ENCODE data around the gene SLC1A2.

The SLC1A2 gene

DNA sequence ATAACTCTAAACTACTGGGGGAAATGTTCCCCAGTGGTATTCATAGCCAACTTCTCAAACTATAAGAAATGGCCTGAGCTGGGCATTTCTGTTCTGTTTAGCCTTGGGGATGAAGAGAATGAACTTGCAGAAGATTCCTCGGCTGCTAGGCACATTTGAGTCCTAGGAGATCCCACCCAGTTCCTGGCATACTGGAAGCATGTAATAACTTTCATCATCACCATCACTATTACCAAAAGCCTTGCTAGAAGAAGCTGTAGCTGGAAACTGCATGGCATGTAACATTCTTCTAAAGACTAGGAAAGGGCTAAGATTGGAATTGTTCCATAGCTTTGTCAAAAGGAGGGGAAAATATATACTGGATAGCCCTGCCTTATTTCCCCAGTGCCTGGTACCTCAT, 40.1 kb upstream of the SLC1A2 start:
- Histone ChIP-seq H3K27me3 (peaks cover 0 to under 1% of the 10 kb centered on the region in 2 donors), H3K9me3 (no peaks in the 10 kb centered on the region), H3K27ac (no peak overlapping the region), H3K36me3 (no peaks in the 10 kb centered on the region), H3K4me3 (no peak overlapping the region), H3K4me1 (no peaks in the 10 kb centered on the region)
- intact Hi-C loops (cut with DNase I; ENCODE audit: low total_unique reads): no loop called here
- no peak for DNase-seq
- TF ChIP-seq, protein P1, sequence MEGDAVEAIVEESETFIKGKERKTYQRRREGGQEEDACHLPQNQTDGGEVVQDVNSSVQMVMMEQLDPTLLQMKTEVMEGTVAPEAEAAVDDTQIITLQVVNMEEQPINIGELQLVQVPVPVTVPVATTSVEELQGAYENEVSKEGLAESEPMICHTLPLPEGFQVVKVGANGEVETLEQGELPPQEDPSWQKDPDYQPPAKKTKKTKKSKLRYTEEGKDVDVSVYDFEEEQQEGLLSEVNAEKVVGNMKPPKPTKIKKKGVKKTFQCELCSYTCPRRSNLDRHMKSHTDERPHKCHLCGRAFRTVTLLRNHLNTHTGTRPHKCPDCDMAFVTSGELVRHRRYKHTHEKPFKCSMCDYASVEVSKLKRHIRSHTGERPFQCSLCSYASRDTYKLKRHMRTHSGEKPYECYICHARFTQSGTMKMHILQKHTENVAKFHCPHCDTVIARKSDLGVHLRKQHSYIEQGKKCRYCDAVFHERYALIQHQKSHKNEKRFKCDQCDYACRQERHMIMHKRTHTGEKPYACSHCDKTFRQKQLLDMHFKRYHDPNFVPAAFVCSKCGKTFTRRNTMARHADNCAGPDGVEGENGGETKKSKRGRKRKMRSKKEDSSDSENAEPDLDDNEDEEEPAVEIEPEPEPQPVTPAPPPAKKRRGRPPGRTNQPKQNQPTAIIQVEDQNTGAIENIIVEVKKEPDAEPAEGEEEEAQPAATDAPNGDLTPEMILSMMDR (IDR thresholded peaks at IDR 0.05): no peak

DNA sequence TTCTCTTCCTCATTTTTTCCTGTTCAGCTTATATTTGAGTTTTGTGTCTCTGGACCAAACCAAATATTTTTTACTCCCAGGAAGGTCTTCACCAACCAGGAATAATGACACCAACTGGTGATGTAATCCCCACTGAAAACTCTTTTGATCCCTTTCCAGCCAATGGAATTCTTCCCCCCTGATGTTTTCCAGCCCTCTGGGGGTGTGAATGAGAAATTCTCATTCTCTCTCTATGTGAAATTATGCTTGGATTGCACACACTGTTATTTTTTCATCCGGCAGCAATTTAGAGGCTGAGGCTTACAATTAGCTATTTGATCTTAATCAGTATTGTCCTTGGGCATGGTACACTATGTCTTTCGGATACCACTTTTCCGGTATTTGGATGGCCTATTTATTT, 39.5 kb upstream of the SLC1A2 start:
- Histone ChIP-seq H3K4me3 (no peak overlapping the region), H3K9me3 (no peaks in the 10 kb centered on the region), H3K27me3 (peaks cover 0 to 7% of the 10 kb centered on the region in 2 donors), H3K4me1 (no peaks in the 10 kb centered on the region), H3K36me3 (no peaks in the 10 kb centered on the region), H3K27ac (no peak overlapping the region)
- intact Hi-C loops (cut with DNase I; ENCODE audit: low total_unique reads): no loop called here
- TF ChIP-seq, protein P1 (IDR thresholded peaks at IDR 0.05): no peak
- DNase-seq: no peak

DNA sequence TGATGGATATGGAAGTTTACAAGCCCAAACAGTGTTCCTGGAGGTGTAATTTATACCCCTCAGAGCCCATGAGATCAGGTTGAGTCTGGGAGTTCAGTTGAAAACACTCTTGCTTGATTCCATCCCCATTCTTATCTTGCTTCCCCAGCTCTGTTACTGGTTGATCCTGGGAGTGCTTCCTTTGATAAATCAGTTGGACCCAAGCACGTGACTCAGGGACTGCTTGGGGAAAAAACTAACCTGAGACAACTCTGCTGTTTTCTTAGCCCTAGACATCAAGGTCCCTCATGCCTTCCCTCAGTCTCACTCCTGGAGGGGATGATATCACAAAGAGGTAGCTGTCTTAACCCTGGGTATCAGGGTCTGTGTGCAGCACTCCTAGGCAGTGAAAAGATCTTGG, 35.0 kb upstream of the SLC1A2 start:
- intact Hi-C loops (cut with DNase I; ENCODE audit: low total_unique reads): no loop called here
- Histone ChIP-seq H3K27me3 (peaks cover 0 to 12% of the 10 kb centered on the region in 2 donors), H3K27ac (no peak overlapping the region), H3K9me3 (no peaks in the 10 kb centered on the region), H3K4me1 (no peaks in the 10 kb centered on the region), H3K4me3 (no peak overlapping the region), H3K36me3 (no peaks in the 10 kb centered on the region)
- TF ChIP-seq, protein P1 (IDR thresholded peaks at IDR 0.05): no peak
- no peak for DNase-seq

GRCh38 chr11:35436581-35437250, 17.4 kb upstream of the SLC1A2 start:
- Histone ChIP-seq H3K27ac (no peak overlapping the region), H3K4me3 (no peak overlapping the region), H3K36me3 (no peaks in the 10 kb centered on the region)

DNA sequence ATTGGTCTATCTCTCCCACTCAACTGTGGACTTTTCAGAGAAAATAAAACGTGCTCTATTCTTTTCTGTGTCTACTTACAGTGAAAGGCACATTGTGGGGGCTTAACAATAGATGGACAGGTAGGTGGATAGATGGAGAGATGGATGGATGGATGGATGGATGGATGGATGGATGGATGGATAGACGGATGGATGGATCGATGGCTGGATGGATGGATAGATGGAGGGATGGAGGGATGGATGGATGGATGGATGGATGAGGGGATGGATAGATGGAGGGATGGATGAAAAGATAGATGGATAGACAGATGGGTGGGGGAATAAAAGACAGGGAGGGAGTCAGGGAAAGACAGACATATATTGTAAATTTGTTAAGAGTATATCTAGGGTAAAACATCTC, 14.2 kb upstream of the SLC1A2 start:
- TF ChIP-seq, protein P1 (IDR thresholded peaks at IDR 0.05): no peak
- Histone ChIP-seq H3K27me3 (peaks cover 0 to 26% of the 10 kb centered on the region in 2 donors), H3K4me1 (no peaks in the 10 kb centered on the region), H3K36me3 (no peaks in the 10 kb centered on the region), H3K9me3 (no peaks in the 10 kb centered on the region), H3K27ac (no peak overlapping the region), H3K4me3 (no peak overlapping the region)
- DNase-seq: no peak
- intact Hi-C loops (cut with DNase I; ENCODE audit: low total_unique reads): no loop called here

More at GRCh38 chr11:35436581-35437250, 17.4 kb upstream of the SLC1A2 start:
- intact Hi-C loops (cut with DNase I; ENCODE audit: low total_unique reads): no loop called here
- Histone ChIP-seq H3K27me3 (peaks cover 0 to 20% of the 10 kb centered on the region in 2 donors), H3K4me1 (no peaks in the 10 kb centered on the region), H3K9me3 (no peaks in the 10 kb centered on the region)
- TF ChIP-seq, protein P1 (IDR thresholded peaks at IDR 0.05): no peak
- DNase-seq: no peak

Data from tibial artery (tissue), 4 donors.